Bone marrow (tissue), 2 donors: ENCODE data around the gene MMP8.

ENCODE experiments used
- DNase-seq, 2 donors: peaks; one replicate each; lab custom pipeline; 2025; lab: John Stamatoyannopoulos, UW

MMP8 gene

GRCh38 chr11:102722821-102723220 lies 1.9 kb downstream of the MMP8 start:
- no peak for DNase-seq

- no peak for DNase-seq
Measured at GRCh38 chr11:102719620-102720277, 5.0 kb downstream of the MMP8 start.

- DNase-seq, result no peak
Measured at GRCh38 chr11:102717280-102717679, 7.5 kb downstream of the MMP8 start.

GRCh38 chr11:102716527-102716926 lies 8.2 kb downstream of the MMP8 start:
- no peak for DNase-seq

- no peak for DNase-seq
Measured at GRCh38 chr11:102712137-102712536, 12.6 kb downstream of the MMP8 start.

GRCh38 chr11:102709201-102709945 lies 15.4 kb downstream of the MMP8 start:
- no peak for DNase-seq

- no peak for DNase-seq
Measured at GRCh38 chr11:102708654-102709053, 16.1 kb downstream of the MMP8 start.

GRCh38 chr11:102705626-102706025 lies 19.1 kb downstream of the MMP8 start, which contains the start of gene MMP27:
Gene MMP27, minus strand, starts transcription at chr11:102705769. Its CDS starts 55 bp downstream, at chr11:102705714.
- no peak for DNase-seq

- DNase-seq, result no peak
Measured at GRCh38 chr11:102704841-102705240, 19.9 kb downstream of the MMP8 start.

- DNase-seq, result no peak
Measured at GRCh38 chr11:102703826-102704493, 20.8 kb downstream of the MMP8 start.

- DNase-seq, result no peak
Measured at GRCh38 chr11:102695201-102695600, 29.6 kb downstream of the MMP8 start.

- DNase-seq, result no peak
Measured at GRCh38 chr11:102685754-102686153, 39.0 kb downstream of the MMP8 start.

- no peak for DNase-seq
Measured at GRCh38 chr11:102685338-102685737, 39.4 kb downstream of the MMP8 start.

GRCh38 chr11:102683277-102683676 lies 41.5 kb downstream of the MMP8 start:
- DNase-seq, result no peak

- DNase-seq, result no peak
Measured at GRCh38 chr11:102680945-102681344, 43.8 kb downstream of the MMP8 start.

- DNase-seq, result no peak
Measured at GRCh38 chr11:102678022-102678421, 46.7 kb downstream of the MMP8 start.

GRCh38 chr11:102676084-102676483 lies 48.7 kb downstream of the MMP8 start:
- DNase-seq, result no peak

- no peak for DNase-seq
Measured at GRCh38 chr11:102669664-102670063, 55.1 kb downstream of the MMP8 start.

GRCh38 chr11:102666331-102666957 lies 58.3 kb downstream of the MMP8 start:
- DNase-seq, result peak in 1 of 2 donors; percentile 18

GRCh38 chr11:102664001-102664752 lies 60.6 kb downstream of the MMP8 start:
- no peak for DNase-seq

- DNase-seq, result no peak
Measured at GRCh38 chr11:102662607-102663006, 62.1 kb downstream of the MMP8 start.
